Tibial artery (tissue), 4 donors: ENCODE measurements around the gene TSSC4.

ENCODE experiments used
- DNase-seq, 2 donors: peaks; one replicate each; pipeline ENCODE4 v3.0.0-alpha.2; 2019
- H3K27ac ChIP-seq, 2 donors: fragments of 200-600 bp; sonication (generic) in 1 of 2; 1 replicate in 1 of 2; 2 replicates in 1 of 2; pipeline ENCODE4 v1.5.1; 2018 to 2019; ENCODE audit warnings: mild to moderate bottlenecking in 1 of 2
- H3K27me3 ChIP-seq, 2 donors: fragments of 200-600 bp; sonication (generic) in 1 of 2; one replicate each; pipeline versions ENCODE4 v1.5.1 to v1.6.0; 2016 to 2019
- H3K36me3 ChIP-seq, 3 donors: fragments of 200-600 bp; sonication (generic) in 2 of 3; one replicate each; pipeline ENCODE4 v1.5.1; 2016 to 2019; ENCODE audit warnings: mild to moderate bottlenecking in 2 of 3
- H3K4me1 ChIP-seq, 4 donors: fragments of 200-600 bp; sonication (generic) in 2 of 4; 1 replicate in 3 of 4; 2 replicates in 1 of 4; pipeline ENCODE4 v1.5.1; 2016 to 2019
- H3K4me3 ChIP-seq, 2 donors: fragments of 200-600 bp; sonication (generic) in 1 of 2; 1 replicate in 1 of 2; 2 replicates in 1 of 2; pipeline ENCODE4 v1.5.1; 2018 to 2019; ENCODE audit warnings: mild to moderate bottlenecking in 2 of 2
- H3K9me3 ChIP-seq, 3 donors: fragments of 200-600 bp; sonication (generic) in 1 of 3; one replicate each; pipeline ENCODE4 v1.5.1; 2016 to 2019
- intact Hi-C: fragments of 100-400 bp; cut with DNase I; formaldehyde crosslinking; loops from one replicate; pipeline ENCODE4 v1.15.0; 2023; ENCODE audit warnings: low total_unique reads
- TF ChIP-seq, protein P1 (sequence below), 2 experiments: fragments of 200-600 bp in 1 of 2; fragments of 450-650 bp in 1 of 2; IDR thresholded peaks; one replicate each; pipeline ENCODE4 v1.5.1; 2017 to 2019; ENCODE audit warnings: antibody characterized with exemption in 2 of 2, mild to moderate bottlenecking in 1 of 2, moderate library complexity in 1 of 2

The TSSC4 gene

DNA sequence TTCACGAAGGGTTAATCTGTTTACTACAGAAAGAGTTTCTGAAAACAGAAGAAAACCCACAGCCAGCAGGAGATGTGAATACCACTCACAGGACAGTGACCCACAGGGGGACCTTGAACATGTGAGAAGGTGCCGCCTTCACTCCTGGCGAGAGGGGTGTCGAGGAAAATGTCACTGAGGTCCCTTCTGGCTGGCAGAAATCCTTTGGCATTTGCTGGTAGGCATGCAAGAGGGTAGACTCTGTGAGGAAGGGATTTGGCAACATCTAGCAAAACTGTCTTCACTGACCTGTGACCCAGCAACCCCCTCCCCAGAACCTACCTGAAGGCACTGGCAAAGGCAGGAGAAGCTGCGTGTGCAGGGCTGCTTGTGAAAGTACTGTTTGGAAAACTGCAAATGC lies 52.9 kb downstream of the TSSC4 start:
- peak in 1 of 2 donors; percentile 38 for DNase-seq
- Histone ChIP-seq H3K36me3 (no peaks in the 10 kb centered on the region), H3K9me3 (no peaks in the 10 kb centered on the region), H3K27ac (no peak overlapping the region), H3K27me3 (peaks cover 0 to 49% of the 10 kb centered on the region in 2 donors), H3K4me1 (no peaks in the 10 kb centered on the region), H3K4me3 (no peak overlapping the region)
- TF ChIP-seq, protein P1, sequence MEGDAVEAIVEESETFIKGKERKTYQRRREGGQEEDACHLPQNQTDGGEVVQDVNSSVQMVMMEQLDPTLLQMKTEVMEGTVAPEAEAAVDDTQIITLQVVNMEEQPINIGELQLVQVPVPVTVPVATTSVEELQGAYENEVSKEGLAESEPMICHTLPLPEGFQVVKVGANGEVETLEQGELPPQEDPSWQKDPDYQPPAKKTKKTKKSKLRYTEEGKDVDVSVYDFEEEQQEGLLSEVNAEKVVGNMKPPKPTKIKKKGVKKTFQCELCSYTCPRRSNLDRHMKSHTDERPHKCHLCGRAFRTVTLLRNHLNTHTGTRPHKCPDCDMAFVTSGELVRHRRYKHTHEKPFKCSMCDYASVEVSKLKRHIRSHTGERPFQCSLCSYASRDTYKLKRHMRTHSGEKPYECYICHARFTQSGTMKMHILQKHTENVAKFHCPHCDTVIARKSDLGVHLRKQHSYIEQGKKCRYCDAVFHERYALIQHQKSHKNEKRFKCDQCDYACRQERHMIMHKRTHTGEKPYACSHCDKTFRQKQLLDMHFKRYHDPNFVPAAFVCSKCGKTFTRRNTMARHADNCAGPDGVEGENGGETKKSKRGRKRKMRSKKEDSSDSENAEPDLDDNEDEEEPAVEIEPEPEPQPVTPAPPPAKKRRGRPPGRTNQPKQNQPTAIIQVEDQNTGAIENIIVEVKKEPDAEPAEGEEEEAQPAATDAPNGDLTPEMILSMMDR (IDR thresholded peaks at IDR 0.05), result no peak
- intact Hi-C loops, result no loop called here
